Measurements from ENCODE around the gene EMID1. TPM values are rescaled to one million over a fixed set of nuclear protein-coding genes. Genes with fewer than 3 reads are reported as not detected.
A peak's percentile ranks its signal among the peaks of the same experiment; 100 is the strongest.

The EMID1 gene
- total RNA-seq, 1 experiment from 2014 or later = 5.4 TPM

GRCh38 chr22:29305836-29306174 lies 100.1 kb downstream of the EMID1 start:
- TF ChIP-seq, protein P1, sequence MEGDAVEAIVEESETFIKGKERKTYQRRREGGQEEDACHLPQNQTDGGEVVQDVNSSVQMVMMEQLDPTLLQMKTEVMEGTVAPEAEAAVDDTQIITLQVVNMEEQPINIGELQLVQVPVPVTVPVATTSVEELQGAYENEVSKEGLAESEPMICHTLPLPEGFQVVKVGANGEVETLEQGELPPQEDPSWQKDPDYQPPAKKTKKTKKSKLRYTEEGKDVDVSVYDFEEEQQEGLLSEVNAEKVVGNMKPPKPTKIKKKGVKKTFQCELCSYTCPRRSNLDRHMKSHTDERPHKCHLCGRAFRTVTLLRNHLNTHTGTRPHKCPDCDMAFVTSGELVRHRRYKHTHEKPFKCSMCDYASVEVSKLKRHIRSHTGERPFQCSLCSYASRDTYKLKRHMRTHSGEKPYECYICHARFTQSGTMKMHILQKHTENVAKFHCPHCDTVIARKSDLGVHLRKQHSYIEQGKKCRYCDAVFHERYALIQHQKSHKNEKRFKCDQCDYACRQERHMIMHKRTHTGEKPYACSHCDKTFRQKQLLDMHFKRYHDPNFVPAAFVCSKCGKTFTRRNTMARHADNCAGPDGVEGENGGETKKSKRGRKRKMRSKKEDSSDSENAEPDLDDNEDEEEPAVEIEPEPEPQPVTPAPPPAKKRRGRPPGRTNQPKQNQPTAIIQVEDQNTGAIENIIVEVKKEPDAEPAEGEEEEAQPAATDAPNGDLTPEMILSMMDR (conservative IDR thresholded peaks at IDR 0.05) = no peak
- H2BK120ac ChIP-seq (ENCODE audit: low read depth, low read length, poor library complexity, severe bottlenecking) = no peak overlapping the region
- no peak overlapping the region for H2BK12ac ChIP-seq (ENCODE audit: insufficient read length, low read depth, low read length)
- Mint-ChIP-seq H3K4me1 (peaks cover 22 to 30% of the 10 kb centered on the region in 2 experiments), H3K9me3 (peaks cover 0 to 3% of the 10 kb centered on the region in 2 experiments; a peak in 2 of 5 replicates), H3K27ac (peak overlapping the region in 2 of 3 experiments; percentile 82 to 83; a peak in 2 of 7 replicates), H3K36me3 (ENCODE audit: insufficient read depth in 1 of 3, low read depth in 3 of 3) (peaks cover 0 to 7% (median 0%) of the 10 kb centered on the region in 3 experiments; a peak in 4 of 7 replicates), H3K4me3 (peak overlapping the region; percentile 60 to 80), H3K27me3 (ENCODE audit: low read depth) (peaks cover 9% of the 10 kb centered on the region)
- no peak overlapping the region for H2AFZ ChIP-seq (ENCODE audit: low read length)
- no peak overlapping the region for H2BK20ac ChIP-seq (ENCODE audit: low read depth, low read length, poor library complexity, severe bottlenecking)
- H4K20me1 ChIP-seq (ENCODE audit: control insufficient read depth, insufficient read depth, insufficient read length) = no peaks in the 10 kb centered on the region
- no peaks in the 10 kb centered on the region for H3K4me1 ChIP-seq (ENCODE audit: insufficient read depth, low read length)
- no peak overlapping the region for H4K8ac ChIP-seq (replicated peaks; ENCODE audit: insufficient read length, low read depth, low read length)
- no peak overlapping the region for H2AK5ac ChIP-seq (ENCODE audit: insufficient read length, low read length)
- H3K9me3 ChIP-seq (ENCODE audit: control insufficient read depth, low read depth, low read length) = no peaks in the 10 kb centered on the region
- peaks cover 8% of the 10 kb centered on the region for H3K23me2 ChIP-seq (ENCODE audit: insufficient read length, low read depth, low read length, poor library complexity, severe bottlenecking)
- H3K9ac ChIP-seq (ENCODE audit: extremely low read depth, insufficient read length, low read length) = no peak overlapping the region
- H2BK5ac ChIP-seq (ENCODE audit: insufficient read length, low read length) = no peak overlapping the region
- no peak overlapping the region for H3K23ac ChIP-seq (ENCODE audit: insufficient read length, low read depth, low read length)
- no peak overlapping the region for H4K91ac ChIP-seq (ENCODE audit: insufficient read length, low read depth, low read length)
- H3K18ac ChIP-seq (ENCODE audit: insufficient read length, low read depth, low read length) = peak overlapping the region; percentile 28
- no peak overlapping the region for H3K56ac ChIP-seq (ENCODE audit: insufficient read length, low read depth, low read length)
- no peak overlapping the region for H2BK15ac ChIP-seq (ENCODE audit: low read depth, low read length)
- DNase-seq = no peak
- no peak overlapping the region for H3K4ac ChIP-seq (ENCODE audit: low read depth, low read length)
- whole genome bisulfite sequencing (ENCODE audit: extremely low coverage, insufficient read length, low lambda C conversion rate) = no CpG with 5 or more reads among the region's 7 CpGs
- H3K79me1 ChIP-seq (ENCODE audit: insufficient read depth, low read depth, low read length, poor library complexity, severe bottlenecking) = no peaks in the 10 kb centered on the region
- H3K79me2 ChIP-seq (ENCODE audit: insufficient read depth, low read length) = no peaks in the 10 kb centered on the region
- H4K5ac ChIP-seq (ENCODE audit: insufficient read length, low read depth, low read length) = no peak overlapping the region
- H3K27ac ChIP-seq (ENCODE audit: insufficient read length, low read depth, low read length) = no peak overlapping the region
- H3K4me2 ChIP-seq (ENCODE audit: insufficient read depth, insufficient read length, low read length) = peak overlapping the region; percentile 52
- H3K27me3 ChIP-seq (ENCODE audit: insufficient read depth, low read length) = no peaks in the 10 kb centered on the region
- H3K14ac ChIP-seq (ENCODE audit: insufficient read depth, low read length) = peak overlapping the region; percentile 41; the same call in 1 of the 2 replicates
- H3T11ph ChIP-seq (ENCODE audit: low read length) = no peak overlapping the region

All from H9 (cell line).